ENCODE data around the gene CHST9.
"Not testable (repeated sequence)": the region's sequence is repeated elsewhere in the genome, so short reads cannot be mapped to it uniquely, and the experiment has no call there.

CHST9 gene

DNA sequence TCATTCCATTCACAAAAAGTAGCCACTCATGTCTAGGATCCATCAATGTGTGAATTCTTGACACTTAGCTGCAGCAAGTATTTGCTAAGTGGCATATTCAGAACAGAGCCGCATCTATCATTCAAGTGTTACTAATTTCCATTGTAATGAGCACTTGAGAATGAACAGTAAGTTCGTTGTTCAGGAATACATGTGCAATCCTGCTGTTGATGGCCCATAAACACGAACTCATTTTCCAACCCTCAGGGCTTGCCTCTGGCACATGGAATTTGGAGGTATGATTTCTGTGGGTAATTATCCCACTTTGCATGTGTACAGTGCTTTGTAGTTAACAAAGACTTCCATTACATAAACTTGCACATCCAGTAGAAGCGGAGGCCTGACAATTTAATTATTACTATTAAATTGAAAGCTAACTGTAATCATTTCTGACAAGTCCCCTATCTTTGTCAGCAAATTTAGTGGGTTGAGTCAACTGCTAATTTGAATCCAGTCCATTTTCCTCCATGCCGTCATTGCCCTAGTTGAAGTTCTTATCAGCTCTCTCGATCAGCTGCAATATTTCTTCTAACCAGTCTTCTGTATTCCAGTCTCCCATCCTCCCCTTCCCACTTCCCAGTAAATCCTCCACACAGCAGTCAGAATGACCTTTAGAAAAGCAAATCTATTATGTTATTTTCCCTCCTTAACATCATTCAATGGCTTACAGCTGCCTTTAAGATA lies 203.6 kb downstream of the CHST9 start:
- TF ChIP-seq, protein P1, sequence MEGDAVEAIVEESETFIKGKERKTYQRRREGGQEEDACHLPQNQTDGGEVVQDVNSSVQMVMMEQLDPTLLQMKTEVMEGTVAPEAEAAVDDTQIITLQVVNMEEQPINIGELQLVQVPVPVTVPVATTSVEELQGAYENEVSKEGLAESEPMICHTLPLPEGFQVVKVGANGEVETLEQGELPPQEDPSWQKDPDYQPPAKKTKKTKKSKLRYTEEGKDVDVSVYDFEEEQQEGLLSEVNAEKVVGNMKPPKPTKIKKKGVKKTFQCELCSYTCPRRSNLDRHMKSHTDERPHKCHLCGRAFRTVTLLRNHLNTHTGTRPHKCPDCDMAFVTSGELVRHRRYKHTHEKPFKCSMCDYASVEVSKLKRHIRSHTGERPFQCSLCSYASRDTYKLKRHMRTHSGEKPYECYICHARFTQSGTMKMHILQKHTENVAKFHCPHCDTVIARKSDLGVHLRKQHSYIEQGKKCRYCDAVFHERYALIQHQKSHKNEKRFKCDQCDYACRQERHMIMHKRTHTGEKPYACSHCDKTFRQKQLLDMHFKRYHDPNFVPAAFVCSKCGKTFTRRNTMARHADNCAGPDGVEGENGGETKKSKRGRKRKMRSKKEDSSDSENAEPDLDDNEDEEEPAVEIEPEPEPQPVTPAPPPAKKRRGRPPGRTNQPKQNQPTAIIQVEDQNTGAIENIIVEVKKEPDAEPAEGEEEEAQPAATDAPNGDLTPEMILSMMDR (IDR thresholded peaks at IDR 0.05; ENCODE audit: low read depth, low read length) = no peak
- no peak overlapping the region for H3K4me3 ChIP-seq (ENCODE audit: low read depth, low read length)

DNA sequence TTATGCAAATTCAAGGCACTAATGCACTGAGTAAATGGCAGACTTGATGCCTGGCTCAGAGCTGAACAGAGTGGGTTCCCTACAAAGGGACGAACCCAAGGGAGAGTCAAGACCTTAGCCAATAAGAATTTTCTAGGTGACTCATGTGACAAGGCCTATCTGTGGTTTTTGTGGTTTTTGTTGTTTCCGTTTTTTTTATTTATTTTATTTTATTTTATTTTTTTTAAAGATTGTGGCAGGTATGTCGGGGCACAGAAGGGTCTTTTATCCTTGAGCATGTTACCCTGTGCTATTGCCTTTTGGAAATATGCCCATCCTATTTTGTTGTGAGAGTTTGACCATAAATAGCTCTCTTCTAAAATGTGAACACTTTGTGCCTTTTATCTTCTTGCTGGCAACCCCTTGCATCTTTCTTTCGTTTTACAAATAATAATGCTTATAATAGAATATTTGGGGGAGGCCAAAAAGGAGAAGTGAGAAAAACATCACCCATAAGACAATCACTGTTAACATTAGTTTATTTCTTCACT lies 206.2 kb downstream of the CHST9 start:
- TF ChIP-seq, protein P1 (IDR thresholded peaks at IDR 0.05; ENCODE audit: low read depth, low read length) = no peak
- H3K4me3 ChIP-seq (ENCODE audit: low read depth, low read length) = no peak overlapping the region

DNA sequence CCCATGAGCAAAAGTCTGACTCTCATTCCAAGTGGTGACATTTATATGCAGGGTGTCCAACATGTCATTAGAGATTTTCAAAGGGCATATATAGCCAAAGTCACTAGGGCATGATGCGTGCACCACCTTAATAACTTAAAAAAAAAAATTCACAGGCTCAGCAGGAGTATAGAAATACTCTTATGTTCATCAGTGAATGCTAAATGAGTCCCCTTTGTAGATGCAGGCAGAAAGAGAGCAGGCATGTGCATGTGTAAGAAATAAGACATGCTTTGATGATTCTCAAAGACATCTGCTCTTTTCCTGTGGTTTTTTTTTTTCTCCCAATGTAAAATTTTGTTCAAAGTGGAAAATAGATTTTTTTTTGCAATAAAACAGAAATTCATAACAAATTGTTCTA lies 207.3 kb downstream of the CHST9 start:
- no peak overlapping the region for H3K4me3 ChIP-seq (ENCODE audit: low read depth, low read length)
- TF ChIP-seq, protein P1 (IDR thresholded peaks at IDR 0.05; ENCODE audit: low read depth, low read length) = no peak

DNA sequence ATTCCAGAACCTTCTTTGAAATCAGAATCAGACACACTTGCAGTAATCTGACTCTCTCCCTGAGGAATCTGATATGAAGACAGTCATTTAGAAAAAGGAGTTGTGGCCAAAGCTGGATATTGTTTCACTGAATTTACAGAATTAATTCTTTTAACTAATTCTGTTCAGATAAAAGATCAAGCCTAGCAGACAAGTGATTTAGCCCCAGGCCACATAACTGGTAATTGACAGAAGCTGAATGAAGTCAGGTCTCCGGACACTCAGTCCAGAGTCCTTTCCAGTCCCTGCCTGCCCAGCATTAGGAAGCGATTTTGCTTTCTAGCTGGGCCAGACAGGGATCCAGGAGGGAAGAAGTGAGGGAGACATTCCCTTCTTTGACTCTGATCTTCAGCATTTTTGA lies 208.9 kb downstream of the CHST9 start:
- no peak overlapping the region for H3K4me3 ChIP-seq (ENCODE audit: low read depth, low read length)
- TF ChIP-seq, protein P1 (IDR thresholded peaks at IDR 0.05; ENCODE audit: low read depth, low read length) = no peak

DNA sequence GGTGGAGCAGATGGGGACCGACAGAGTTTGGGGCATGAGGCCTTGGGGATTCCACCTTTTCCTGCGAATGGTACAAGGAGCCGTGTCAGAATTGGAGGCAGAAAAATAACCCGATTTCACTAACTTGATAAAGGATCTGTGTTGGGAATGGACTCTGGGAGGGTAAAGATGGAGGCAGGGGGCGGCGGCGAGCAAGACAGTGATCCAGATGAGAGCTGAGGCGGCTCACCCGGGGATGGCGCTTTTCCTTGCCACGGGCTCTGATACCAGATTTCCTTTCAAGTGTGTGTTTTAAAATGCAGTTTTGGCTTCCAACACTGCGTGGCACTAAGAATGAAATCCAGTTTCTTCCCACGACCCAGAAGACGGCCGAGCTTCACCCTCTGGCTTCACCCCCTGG lies 212.6 kb downstream of the CHST9 start:
- H3K4me3 ChIP-seq (ENCODE audit: low read depth, low read length) = not testable (repeated sequence)

DNA sequence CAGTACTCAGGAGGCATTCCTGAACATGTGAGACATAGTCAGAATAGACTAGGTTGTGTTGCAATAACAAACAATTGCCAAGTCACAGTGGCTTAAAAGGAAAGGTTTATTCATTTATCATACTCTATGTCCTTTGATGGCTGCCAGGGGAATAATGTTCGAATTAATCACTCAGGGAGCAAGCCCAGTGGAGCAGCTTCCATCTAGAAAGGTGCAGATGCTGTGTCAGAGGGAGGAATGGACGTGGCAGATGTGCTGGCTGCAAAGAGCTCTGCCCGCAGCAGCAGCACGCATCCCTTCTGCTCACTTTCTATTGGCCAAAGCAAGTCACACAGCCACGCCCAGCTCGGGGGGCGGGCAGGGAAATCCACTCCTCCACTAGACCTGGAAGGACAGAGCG lies 213.7 kb downstream of the CHST9 start:
- no peak overlapping the region for H3K4me3 ChIP-seq (ENCODE audit: low read depth, low read length)

DNA sequence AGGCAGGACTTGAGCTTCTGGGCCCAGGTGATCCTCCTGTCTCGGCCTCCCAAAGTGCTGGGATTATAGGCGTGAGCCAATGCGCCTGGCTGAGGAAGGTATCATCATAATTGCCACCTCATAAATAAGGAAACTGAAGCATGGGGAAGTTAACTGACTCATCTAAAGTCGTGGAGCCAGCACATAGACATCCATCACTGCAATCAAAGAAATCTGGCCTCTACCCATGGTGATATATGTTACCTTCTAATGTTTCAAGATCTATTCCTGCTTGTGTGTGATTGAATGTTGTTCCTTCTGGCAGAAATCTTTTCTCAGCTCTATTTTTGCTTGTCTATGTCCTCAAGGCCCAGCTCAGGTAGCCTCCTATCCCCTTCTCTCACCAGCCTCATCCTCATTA lies 214.5 kb downstream of the CHST9 start:
- no peak overlapping the region for H3K4me3 ChIP-seq (ENCODE audit: low read depth, low read length)
- TF ChIP-seq, protein P1 (IDR thresholded peaks at IDR 0.05; ENCODE audit: low read depth, low read length) = no peak

More for the DNA sequence above, 213.7 kb downstream of the CHST9 start:
- TF ChIP-seq, protein P1 (IDR thresholded peaks at IDR 0.05; ENCODE audit: low read depth, low read length) = no peak

DNA sequence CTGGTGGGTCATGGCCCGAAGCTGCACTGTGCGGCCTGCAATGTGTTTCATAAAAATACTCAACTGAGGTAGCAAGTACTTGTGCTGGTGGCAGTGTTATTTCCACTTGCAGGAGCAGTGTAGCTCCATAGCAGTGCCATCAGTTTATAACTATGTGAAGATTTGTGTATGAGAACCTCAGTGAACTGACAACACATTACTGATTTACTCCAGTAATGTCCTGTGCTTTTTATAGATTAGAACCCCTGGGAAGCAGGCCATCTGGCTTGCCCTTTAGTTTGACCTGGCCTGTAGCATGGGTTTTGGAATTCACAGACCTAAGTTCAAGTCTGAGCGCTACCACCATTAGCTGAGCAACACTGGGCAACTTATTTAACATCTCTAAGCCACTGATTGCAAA lies 219.9 kb downstream of the CHST9 start:
- H3K4me3 ChIP-seq (ENCODE audit: low read depth, low read length) = no peak overlapping the region
- TF ChIP-seq, protein P1 (IDR thresholded peaks at IDR 0.05; ENCODE audit: low read depth, low read length) = no peak

Data from WI38 (cell line).